Erythroblast (primary cell): ENCODE data around the gene TUBA4B.
A peak's percentile ranks its signal among the peaks of the same experiment; 100 is the strongest.

Source experiments
- DNase-seq, 2 experiments: peaks; one replicate each; lab custom pipeline; 2025; lab: John Stamatoyannopoulos, UW
- GATA1 ChIP-seq: IDR thresholded peaks from 2 replicates; pipeline ENCODE4 v1.6.1; 2011; ENCODE audit warnings: low read depth, mild to moderate bottlenecking, control low read depth, low read length, moderate library complexity
- POLR2A ChIP-seq: IDR thresholded peaks from 2 replicates; pipeline ENCODE4 v1.6.1; 2011; ENCODE audit warnings: mild to moderate bottlenecking, low read length

Gene TUBA4B

GRCh38 chr2:219223831-219224610, 29.0 kb upstream of the TUBA4B start:
- no peak for TF ChIP-seq POLR2A
- TF ChIP-seq GATA1 = no peak
- no peak for DNase-seq

GRCh38 chr2:219225350-219225749, 27.7 kb upstream of the TUBA4B start:
- TF ChIP-seq POLR2A = no peak
- TF ChIP-seq GATA1 = no peak
- DNase-seq = no peak

GRCh38 chr2:219228041-219228910, 24.8 kb upstream of the TUBA4B start:
- peak; percentile 50 to 64 for DNase-seq
- TF ChIP-seq POLR2A = no peak
- TF ChIP-seq GATA1 = no peak

- TF ChIP-seq GATA1 (no peak), POLR2A (no peak)
- DNase-seq = no peak
Observed at GRCh38 chr2:219228911-219229304, 24.1 kb upstream of the TUBA4B start.

GRCh38 chr2:219229305-219230058, 23.6 kb upstream of the TUBA4B start, which contains the start of the genes ANKZF1 and ATG9A:
ANKZF1 (plus strand) TSS chr2:219229806; CDS start chr2:219230258, 452 bp downstream.
ATG9A (minus strand) TSS chr2:219229636; CDS start chr2:219228024, 1,612 bp downstream.
- peak; percentile 99 for DNase-seq
- TF ChIP-seq POLR2A = peak; percentile 93
- TF ChIP-seq GATA1 = no peak

GRCh38 chr2:219230059-219230540, 22.9 kb upstream of the TUBA4B start:
- DNase-seq = peak; percentile 71 to 80
- no peak for TF ChIP-seq GATA1
- peak; percentile 66 for TF ChIP-seq POLR2A

- DNase-seq = no peak
- TF ChIP-seq GATA1 = no peak
- TF ChIP-seq POLR2A = no peak
Observed at GRCh38 chr2:219234331-219234730, 18.7 kb upstream of the TUBA4B start.

- no peak for TF ChIP-seq POLR2A
- TF ChIP-seq GATA1 = no peak
- no peak for DNase-seq
Observed at GRCh38 chr2:219243291-219243761, 9.7 kb upstream of the TUBA4B start.

GRCh38 chr2:219244789-219245147, 8.3 kb upstream of the TUBA4B start:
- no peak for TF ChIP-seq POLR2A
- TF ChIP-seq GATA1 = no peak
- DNase-seq = no peak

GRCh38 chr2:219245148-219245898, 7.7 kb upstream of the TUBA4B start, which contains the start of the genes GLB1L and STK16:
GLB1L (minus strand) TSS chr2:219245444; CDS start chr2:219243573, 1,871 bp downstream.
STK16 (plus strand) TSS chr2:219245479; CDS start chr2:219246000, 521 bp downstream.
- DNase-seq = peak; percentile 94 to 96

GRCh38 chr2:219245899-219246230, 7.2 kb upstream of the TUBA4B start:
- peak in 1 of 2 experiments; percentile 57 for DNase-seq
- TF ChIP-seq GATA1 (no peak), POLR2A (no peak)

More at GRCh38 chr2:219245148-219245898, 7.7 kb upstream of the TUBA4B start, which contains the start of the genes GLB1L and STK16:
- no peak for TF ChIP-seq GATA1
- TF ChIP-seq POLR2A = peak; percentile 90

- TF ChIP-seq GATA1 = no peak
- no peak for TF ChIP-seq POLR2A
- no peak for DNase-seq
Observed at GRCh38 chr2:219246559-219246958, 6.5 kb upstream of the TUBA4B start.

- TF ChIP-seq POLR2A (no peak), GATA1 (no peak)
- no peak for DNase-seq
Observed at GRCh38 chr2:219247678-219248642, 5.1 kb upstream of the TUBA4B start.
